GM12873 (cell line): ENCODE results near the gene PSMB9.

Experiments
- CTCF ChIP-seq: IDR thresholded peaks from 2 replicates; pipeline ENCODE4 v1.5.1; 2012; ENCODE audit warnings: low read depth, mild to moderate bottlenecking, moderate library complexity, low read length, control low read depth; ENCODE audit not compliant: insufficient read depth; ENCODE audit errors: missing control alignments

PSMB9 gene

GRCh38 chr6:32818867-32819266 lies 35.1 kb upstream of the PSMB9 start:
- no peak for TF ChIP-seq CTCF

GRCh38 chr6:32819729-32820128 lies 34.3 kb upstream of the PSMB9 start:
- TF ChIP-seq CTCF = no peak

- TF ChIP-seq CTCF = peak; percentile 36
Measured at GRCh38 chr6:32825966-32826365, 28.0 kb upstream of the PSMB9 start.

GRCh38 chr6:32827025-32827424 lies 27.0 kb upstream of the PSMB9 start:
- no peak for TF ChIP-seq CTCF

GRCh38 chr6:32829495-32829894 lies 24.5 kb upstream of the PSMB9 start:
- TF ChIP-seq CTCF = no peak

DNA sequence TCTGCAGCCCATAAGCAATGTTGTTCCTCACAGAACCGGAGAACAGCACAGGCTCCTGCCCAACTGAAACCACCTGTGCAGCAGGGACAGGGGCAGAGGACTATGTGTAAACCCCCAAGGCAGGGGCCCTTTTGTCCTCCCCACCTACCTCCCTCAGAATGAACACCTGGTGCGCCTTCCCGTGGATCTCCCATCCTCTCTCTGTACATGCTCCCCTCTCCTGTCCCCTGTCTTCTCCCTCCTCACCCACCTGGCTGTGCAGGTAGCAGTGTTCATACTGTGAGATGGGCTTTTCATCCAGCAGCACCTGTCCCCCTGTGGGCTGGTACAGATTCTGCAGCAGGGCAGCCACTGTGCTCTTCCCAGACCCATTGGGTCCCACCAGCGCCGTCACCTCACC lies 24.0 kb upstream of the PSMB9 start:
- no peak for TF ChIP-seq CTCF

- no peak for TF ChIP-seq CTCF
Measured at GRCh38 chr6:32830936-32831335, 23.1 kb upstream of the PSMB9 start.
